ENCODE data around the gene FAM184A. TPM values are rescaled to one million over a fixed set of nuclear protein-coding genes. Genes with fewer than 3 reads are reported as not detected.

FAM184A gene
- total and polyA plus RNA-seq, 12 donors: 0.91 to 5.2 (median 2.7) TPM

DNA sequence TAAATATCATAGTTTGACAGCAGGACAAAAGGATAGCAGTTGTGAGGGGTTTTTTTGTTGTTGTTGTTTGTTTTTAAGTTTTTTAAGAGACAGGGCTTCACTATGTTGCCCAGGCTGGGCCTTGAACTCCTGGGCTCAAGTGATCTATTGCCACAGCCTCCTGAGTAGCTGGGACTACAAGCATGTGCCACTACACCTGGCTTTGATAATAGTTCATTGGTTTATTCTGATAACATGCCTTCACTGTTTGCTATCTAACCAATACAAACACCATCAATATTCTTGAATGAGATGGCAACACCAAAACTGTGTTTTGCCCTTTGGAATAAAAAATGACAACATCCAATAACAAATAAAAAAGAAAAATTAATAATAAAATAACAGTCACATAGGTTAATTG is 41.2 kb downstream of the FAM184A start:
- no peak overlapping the region for H3K27ac ChIP-seq
- intact Hi-C loops (cut with DNase I): no loop called here
- H3K36me3 ChIP-seq (replicated peaks in 1 of 2): no peaks in the 10 kb centered on the region
- H3K27me3 ChIP-seq: no peaks in the 10 kb centered on the region
- H3K4me1 ChIP-seq (replicated peaks in 1 of 2): no peaks in the 10 kb centered on the region
- TF ChIP-seq POLR2A (IDR thresholded peaks at IDR 0.05) (no peak), CTCF (IDR thresholded peaks at IDR 0.05) (no peak)
- DNase-seq: no peak
- no peaks in the 10 kb centered on the region for H3K9me3 ChIP-seq (replicated peaks in 1 of 3)
- no peak overlapping the region for H3K4me3 ChIP-seq

DNA sequence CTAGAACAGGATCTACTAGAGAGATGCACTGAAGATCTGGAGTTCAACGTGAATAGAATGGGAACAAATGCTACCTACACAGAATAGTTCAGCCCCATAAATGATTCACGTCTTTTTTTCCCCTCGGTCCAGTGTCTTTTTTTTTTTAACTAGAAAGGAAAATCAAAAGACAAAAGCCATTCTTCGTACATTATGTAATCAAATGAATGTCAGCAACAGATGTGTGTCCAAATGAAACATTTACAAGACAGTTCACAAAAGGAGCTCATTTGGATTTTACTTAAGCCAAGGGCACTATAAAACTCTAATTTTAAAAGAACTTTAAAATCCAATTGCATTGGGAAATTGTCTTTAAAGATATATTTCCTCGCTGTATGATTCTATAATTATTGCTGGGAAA is 42.4 kb downstream of the FAM184A start:
- H3K27ac ChIP-seq: no peak overlapping the region
- H3K36me3 ChIP-seq (replicated peaks in 1 of 2): no peaks in the 10 kb centered on the region
- H3K4me1 ChIP-seq (replicated peaks in 1 of 2): no peaks in the 10 kb centered on the region
- no peak for TF ChIP-seq CTCF (IDR thresholded peaks at IDR 0.05)
- TF ChIP-seq POLR2A (IDR thresholded peaks at IDR 0.05): no peak
- no peaks in the 10 kb centered on the region for H3K9me3 ChIP-seq (replicated peaks in 1 of 3)
- intact Hi-C loops (cut with DNase I): no loop called here
- no peak overlapping the region for H3K4me3 ChIP-seq
- 67 to 80% (median 71%) methylated on average over 5 of the region's 5 CpGs for WGBS, 4 donors
- H3K27me3 ChIP-seq: no peaks in the 10 kb centered on the region
- DNase-seq: no peak

DNA sequence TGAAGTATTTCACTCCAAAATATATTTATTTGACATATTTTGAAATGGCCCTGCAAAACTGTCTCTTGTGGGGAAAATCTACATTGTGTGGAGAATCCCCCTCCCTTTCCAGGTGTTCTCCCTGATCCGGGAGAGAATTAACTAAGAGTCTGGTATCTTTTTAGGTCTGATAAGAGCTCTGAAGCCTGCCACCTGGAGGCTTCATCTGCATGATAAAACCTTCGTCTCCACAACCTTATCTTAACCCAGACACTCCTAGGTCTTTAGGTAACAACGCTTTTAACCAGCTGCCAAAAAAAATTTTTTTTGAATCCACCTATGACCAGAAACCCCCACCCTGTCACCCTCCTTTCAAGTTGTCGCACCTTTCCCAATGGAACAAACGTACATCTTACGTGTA is 43.0 kb downstream of the FAM184A start:
- no peak for DNase-seq
- Histone ChIP-seq H3K27me3 (no peaks in the 10 kb centered on the region), H3K36me3 (replicated peaks in 1 of 2) (no peaks in the 10 kb centered on the region), H3K4me1 (replicated peaks in 1 of 2) (no peaks in the 10 kb centered on the region), H3K4me3 (no peak overlapping the region), H3K27ac (no peak overlapping the region), H3K9me3 (replicated peaks in 1 of 3) (no peaks in the 10 kb centered on the region)
- 73 to 79% (median 77%) methylated on average over 6 of the region's 6 CpGs for WGBS, 4 donors
- TF ChIP-seq POLR2A (IDR thresholded peaks at IDR 0.05) (no peak), CTCF (IDR thresholded peaks at IDR 0.05) (no peak)
- intact Hi-C loops (cut with DNase I): no loop called here

DNA sequence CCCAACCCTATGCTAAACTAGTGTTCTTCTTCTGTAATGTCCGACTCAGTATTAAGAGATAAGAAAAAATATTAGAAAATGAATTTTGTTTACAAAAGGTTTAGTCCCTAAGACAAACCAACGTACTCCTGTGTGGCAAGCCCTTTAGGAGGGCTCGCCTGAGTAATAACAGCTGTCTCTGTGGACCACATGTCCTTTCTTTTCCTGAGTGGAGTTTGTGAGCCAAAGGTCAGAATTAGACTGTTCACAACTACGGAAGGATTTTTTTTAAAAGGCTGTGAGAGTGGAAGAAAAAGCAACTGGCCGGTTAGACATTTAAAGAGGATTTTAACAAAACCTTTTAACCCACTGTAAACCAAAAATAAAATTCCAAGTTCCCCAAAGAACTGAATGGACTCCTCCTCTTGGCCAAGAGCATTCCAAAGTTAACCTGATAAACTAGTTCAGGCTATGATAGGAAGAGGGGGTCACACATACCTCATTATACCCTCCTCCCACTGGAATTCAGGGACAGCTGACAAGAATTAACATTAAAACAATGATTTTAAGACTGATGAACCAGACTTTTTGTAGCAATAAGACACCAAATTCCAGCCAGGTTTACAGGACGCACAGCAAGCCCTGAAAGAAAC is 43.5 kb downstream of the FAM184A start:
- no peaks in the 10 kb centered on the region for H3K4me1 ChIP-seq (replicated peaks in 1 of 2)
- DNase-seq: no peak
- H3K27me3 ChIP-seq: no peaks in the 10 kb centered on the region
- intact Hi-C loops (cut with DNase I): no loop called here
- WGBS, 4 donors: 60 to 65% (median 64%) methylated on average over 6 of the region's 6 CpGs
- H3K27ac ChIP-seq: no peak overlapping the region
- H3K4me3 ChIP-seq: no peak overlapping the region
- no peaks in the 10 kb centered on the region for H3K9me3 ChIP-seq (replicated peaks in 1 of 3)
- H3K36me3 ChIP-seq (replicated peaks in 1 of 2): no peaks in the 10 kb centered on the region
- TF ChIP-seq CTCF (IDR thresholded peaks at IDR 0.05) (no peak), POLR2A (IDR thresholded peaks at IDR 0.05) (no peak)
